A549 (cell line): ENCODE data around the gene TIE1. TPM values are rescaled to one million over a fixed set of nuclear protein-coding genes. Genes with fewer than 3 reads are reported as not detected.

Source experiments
- ATAC-seq, 2 experiments: fragments of 200-7000 bp in 1 of 2; fragments of >200 bp in 1 of 2; cut with Nextera tagmentation in 1 of 2; cut with Tn5 transposase in 1 of 2; 3 replicates each; pipeline versions ENCODE4 v1.8.0 to v1.9.1; 2018 to 2020; ENCODE audit warnings: mild to moderate bottlenecking in 1 of 2, moderate library complexity in 1 of 2
- CTCF ChIA-PET: fragments of 300-600 bp; sonication (Branson Sonifier 250); formaldehyde crosslinking; extraction: SDS; loops from one replicate; lab custom pipeline; 2021; ENCODE audit warnings: antibody characterized with exemption, inconsistent platforms; lab: Yijun Ruan, JAX
- POLR2A ChIA-PET: fragments of 350-600 bp; formaldehyde crosslinking; extraction: SDS; loops from one replicate; lab custom pipeline; 2021; ENCODE audit warnings: antibody characterized with exemption, inconsistent platforms; lab: Yijun Ruan, JAX
- DNase-seq, 2 experiments: peaks; one replicate each; pipeline versions ENCODE4 v3.0.0 to v3.0.0-alpha.2; 2011 to 2016; ENCODE audit warnings: low read depth in 1 of 2, low spot score in 1 of 2
- FAIRE-seq: peaks from 2 replicates; lab custom pipeline; 2011; peaks lifted over from hg19 to GRCh38; lab: Jason Lieb, UNC
- H3K27ac ChIP-seq, 2 experiments: fragments of >200 bp; sonication (Bioruptor Twin); formaldehyde crosslinking; 3 replicates each; pipeline ENCODE4 v1.5.1; 2016 to 2017
- H3K4me1 ChIP-seq: fragments of >200 bp; sonication (Bioruptor Twin); formaldehyde crosslinking; 3 replicates; pipeline ENCODE4 v1.6.1; 2016
- H3K4me2 ChIP-seq: fragments of >200 bp; sonication (Bioruptor Twin); formaldehyde crosslinking; 3 replicates; pipeline ENCODE4 v1.6.1; 2016
- H3K4me3 ChIP-seq: fragments of >200 bp; sonication (Bioruptor Twin); formaldehyde crosslinking; 3 replicates; pipeline ENCODE4 v1.5.1; 2016
- H3K9me3 ChIP-seq: fragments of >200 bp; sonication (Bioruptor Twin); formaldehyde crosslinking; 3 replicates; pipeline ENCODE4 v1.6.1; 2016
- BCL3 ChIP-seq: fragments of >200 bp; sonication (Bioruptor Twin); formaldehyde crosslinking; IDR thresholded peaks from 3 replicates; pipeline ENCODE4 v1.6.1; 2016
- CBX2 ChIP-seq: fragments of 200-600 bp; sonication (generic); IDR thresholded peaks from 2 replicates; pipeline ENCODE4 v1.6.1; 2016; ENCODE audit warnings: low read depth, mild to moderate bottlenecking, borderline replicate concordance
- CEBPB ChIP-seq, 2 experiments: fragments of >200 bp in 1 of 2; sonication (Bioruptor Twin) in 1 of 2; formaldehyde crosslinking in 1 of 2; IDR thresholded peaks; 2 replicates each; pipeline ENCODE4 v1.6.1; 2012 to 2016
- CHD4 ChIP-seq: fragments of 200-600 bp; sonication (generic); IDR thresholded peaks from 2 replicates; pipeline ENCODE4 v1.6.1; 2016; ENCODE audit warnings: antibody characterized with exemption, mild to moderate bottlenecking, borderline replicate concordance
- E2F6 ChIP-seq: IDR thresholded peaks from 2 replicates; pipeline ENCODE4 v1.6.1; 2012; ENCODE audit warnings: low read depth, borderline replicate concordance
- EHF ChIP-seq: fragments of 250-450 bp; sonication (Bioruptor Pico); IDR thresholded peaks from 2 replicates; pipeline ENCODE4 v1.5.0; 2020; ENCODE audit warnings: mild to moderate bottlenecking
- ELK1 ChIP-seq: fragments of 150-350 bp; IDR thresholded peaks from 2 replicates; pipeline ENCODE4 v1.6.1; 2014; ENCODE audit warnings: low read depth, mild to moderate bottlenecking, low read length
- EP300 ChIP-seq, 2 experiments: fragments of >200 bp; sonication (Bioruptor Twin); formaldehyde crosslinking; IDR thresholded peaks; 2 replicates in 1 of 2; 3 replicates in 1 of 2; pipeline ENCODE4 v1.6.1; 2016 to 2017
- FOSB ChIP-seq: fragments of 250-450 bp; sonication (Bioruptor Pico); IDR thresholded peaks from 2 replicates; pipeline ENCODE4 v1.5.0; 2020; ENCODE audit warnings: mild to moderate bottlenecking, moderate library complexity
- GATA3 ChIP-seq: IDR thresholded peaks from 2 replicates; pipeline ENCODE4 v1.6.1; 2012; ENCODE audit warnings: borderline replicate concordance
- HOXA7 ChIP-seq: fragments of 250-450 bp; sonication (Bioruptor Pico); IDR thresholded peaks from 2 replicates; pipeline ENCODE4 v1.5.0; 2020; ENCODE audit warnings: mild to moderate bottlenecking, moderate library complexity
- HOXB13 ChIP-seq: fragments of 250-450 bp; sonication (Bioruptor Pico); IDR thresholded peaks from 2 replicates; pipeline ENCODE4 v1.5.0; 2020; ENCODE audit warnings: low read depth, mild to moderate bottlenecking, moderate library complexity
- HOXB5 ChIP-seq: fragments of 250-450 bp; sonication (Bioruptor Pico); IDR thresholded peaks from 2 replicates; pipeline ENCODE4 v1.5.0; 2020; ENCODE audit warnings: mild to moderate bottlenecking, moderate library complexity
- JUN ChIP-seq, 2 experiments: fragments of >200 bp; sonication (Bioruptor Twin); formaldehyde crosslinking; IDR thresholded peaks; 2 replicates in 1 of 2; 3 replicates in 1 of 2; pipeline ENCODE4 v1.6.1; 2016 to 2017
- KDM1A ChIP-seq: fragments of 200-600 bp; sonication (generic); IDR thresholded peaks from 2 replicates; pipeline ENCODE4 v1.6.1; 2016; ENCODE audit warnings: low read depth, mild to moderate bottlenecking
- KDM5A ChIP-seq: fragments of 200-600 bp; sonication (generic); IDR thresholded peaks from 2 replicates; pipeline ENCODE4 v1.6.1; 2016; ENCODE audit warnings: antibody characterized with exemption, mild to moderate bottlenecking
- MAX ChIP-seq: IDR thresholded peaks from 2 replicates; pipeline ENCODE4 v1.6.1; 2012
- MAZ ChIP-seq: fragments of 150-350 bp; IDR thresholded peaks from 2 replicates; pipeline ENCODE4 v1.6.1; 2014; ENCODE audit warnings: antibody characterized with exemption, low read depth, low read length, borderline replicate concordance
- NR3C1 ChIP-seq: fragments of >200 bp; sonication (Bioruptor Twin); formaldehyde crosslinking; IDR thresholded peaks from 3 replicates; pipeline ENCODE4 v1.6.1; 2017
- PBX3 ChIP-seq: IDR thresholded peaks from 2 replicates; pipeline ENCODE4 v1.6.1; 2012
- POLR2A ChIP-seq: IDR thresholded peaks from 2 replicates; pipeline ENCODE4 v1.6.1; 2012; ENCODE audit warnings: mild to moderate bottlenecking, low read length
- RAD21 ChIP-seq, 2 experiments: fragments of >200 bp in 1 of 2; sonication (Bioruptor Twin) in 1 of 2; formaldehyde crosslinking in 1 of 2; IDR thresholded peaks in 1 of 2; conservative IDR thresholded peaks in 1 of 2; 2 replicates in 1 of 2; 3 replicates in 1 of 2; pipeline ENCODE4 v1.6.1; 2012 to 2018; ENCODE audit warnings: inconsistent platforms in 1 of 2
- REST ChIP-seq: fragments of 200-600 bp; sonication (generic); IDR thresholded peaks from 2 replicates; pipeline ENCODE4 v1.6.1; 2016; ENCODE audit warnings: antibody characterized with exemption, mild to moderate bottlenecking, moderate library complexity
- RFX5 ChIP-seq: fragments of 450-650 bp; IDR thresholded peaks from 2 replicates; pipeline ENCODE4 v1.7.1; 2014; ENCODE audit warnings: antibody characterized with exemption, mild to moderate bottlenecking, moderate library complexity
- TFCP2L1 ChIP-seq: fragments of 250-450 bp; sonication (Bioruptor Pico); IDR thresholded peaks from 2 replicates; pipeline ENCODE4 v1.5.0; 2021; ENCODE audit warnings: mild to moderate bottlenecking
- WGBS: methylation state at CpG from one replicate; pipeline ENCODE4 v1.1.6; 2017; ENCODE audit errors: missing lambda C conversion rate; 5-methylcytosine and 5-hydroxymethylcytosine counted together
- polyA plus RNA-seq, 4 experiments: library from polyadenylated mRNA; depleted of rRNA in 3 of 4; stranded (reverse); fragments of >200 nt; fragmentation: RNase III in 1 of 4; extraction: RNeasy Plus Mini Kit Qiagen cat#74134 plus additional on column Dnase treatment in 1 of 4; gene quantifications; 2 replicates in 3 of 4; 3 replicates in 1 of 4; pipeline ENCODE4 v1.2.3, GENCODE V29; 2011 to 2017
- TF ChIP-seq, protein P1 (sequence below): fragments of 250-450 bp; sonication (Bioruptor Pico); IDR thresholded peaks from 2 replicates; pipeline ENCODE4 v1.5.0; 2020; ENCODE audit warnings: low read depth, mild to moderate bottlenecking, moderate library complexity

TIE1 gene
- polyA plus RNA-seq, 2 of the 4 experiments (the other 2 are of a cell fraction): not detected

- ChIA-PET CTCF (interaction anchor here (0.6 to 1.4 kb wide), 2 partner anchors 10 to 298 kb away, joined by 3 to 4 read pairs; no protein-coding TSS in a partner anchor), POLR2A (no interaction called here)
- no peak overlapping the region for H3K4me3 ChIP-seq
- FAIRE-seq: no peak
- no peak for ATAC-seq
- DNase-seq: no peak
- H3K27ac ChIP-seq: no peak overlapping the region
- WGBS: 96% methylated on average over 21 of the region's 46 CpGs
- no peaks in the 10 kb centered on the region for H3K4me1 ChIP-seq
- no peaks in the 10 kb centered on the region for H3K9me3 ChIP-seq
- no peak for TF ChIP-seq KDM1A
- TF ChIP-seq CBX2: no peak
- no peak for TF ChIP-seq ELK1
- TF ChIP-seq, protein P1, sequence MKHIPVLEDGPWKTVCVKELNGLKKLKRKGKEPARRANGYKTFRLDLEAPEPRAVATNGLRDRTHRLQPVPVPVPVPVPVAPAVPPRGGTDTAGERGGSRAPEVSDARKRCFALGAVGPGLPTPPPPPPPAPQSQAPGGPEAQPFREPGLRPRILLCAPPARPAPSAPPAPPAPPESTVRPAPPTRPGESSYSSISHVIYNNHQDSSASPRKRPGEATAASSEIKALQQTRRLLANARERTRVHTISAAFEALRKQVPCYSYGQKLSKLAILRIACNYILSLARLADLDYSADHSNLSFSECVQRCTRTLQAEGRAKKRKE (CRISPR knock-in tag): no peak
- no peak for TF ChIP-seq GATA3
- no peak for TF ChIP-seq EHF (CRISPR knock-in tag)
- no peak for TF ChIP-seq POLR2A
- no peak for TF ChIP-seq NR3C1
- no peak for TF ChIP-seq PBX3
- no peak for TF ChIP-seq E2F6
- no peak for TF ChIP-seq HOXB5
- no peak for TF ChIP-seq TFCP2L1 (CRISPR knock-in tag)
- no peak for TF ChIP-seq KDM5A
- TF ChIP-seq HOXB13 (CRISPR knock-in tag): no peak
- TF ChIP-seq RAD21 (conservative IDR thresholded peaks at IDR 0.05 in 1 of 2, IDR thresholded peaks at IDR 0.05 in 1 of 2): no peak
- no peak for TF ChIP-seq FOSB
- no peak for TF ChIP-seq EP300 (IDR thresholded peaks at IDR 0.05)
- no peak overlapping the region for H3K4me2 ChIP-seq
Observed at GRCh38 chr1:43272576-43273571, 27.9 kb upstream of the TIE1 start.

- FAIRE-seq: no peak
- H3K27ac ChIP-seq: no peak overlapping the region
Observed at GRCh38 chr1:43273708-43274107, 27.1 kb upstream of the TIE1 start.

More at GRCh38 chr1:43273708-43274107, 27.1 kb upstream of the TIE1 start:
- Histone ChIP-seq H3K4me3 (no peak overlapping the region), H3K4me1 (no peaks in the 10 kb centered on the region), H3K4me2 (no peak overlapping the region), H3K9me3 (no peaks in the 10 kb centered on the region)
- WGBS: 94% methylated on average over 5 of the region's 7 CpGs
- DNase-seq (no peak), ATAC-seq (no peak)
- ChIA-PET POLR2A (no interaction called here), CTCF (no interaction called here)
- TF ChIP-seq HOXB13 (CRISPR knock-in tag) (no peak), PBX3 (no peak), MAZ (no peak), EP300 (IDR thresholded peaks at IDR 0.05) (no peak), RFX5 (no peak), MAX (no peak), HOXB5 (no peak), TFCP2L1 (CRISPR knock-in tag) (no peak), CBX2 (no peak), REST (no peak), JUN (IDR thresholded peaks at IDR 0.05) (no peak), HOXA7 (CRISPR knock-in tag) (no peak), BCL3 (no peak), CHD4 (no peak), CEBPB (IDR thresholded peaks at IDR 0.05) (no peak), NR3C1 (no peak)
